Endothelial cell (in vitro differentiated cells): ENCODE data around the gene IFITM1. TPM values are rescaled to one million over a fixed set of nuclear protein-coding genes. Genes with fewer than 3 reads are reported as not detected.
"Not testable (repeated sequence)": the region's sequence is repeated elsewhere in the genome, so short reads cannot be mapped to it uniquely, and the experiment has no call there.

Experiments used
- DNase-seq: peaks from one replicate; pipeline ENCODE4 v3.0.0; 2021; ENCODE audit warnings: low spot score
- H3K27ac Mint-ChIP-seq: one replicate; pipeline ENCODE4 v1.8.0; 2021; ENCODE audit warnings: mixed read lengths, inconsistent platforms; ENCODE audit not compliant: unreplicated experiment
- H3K27me3 Mint-ChIP-seq: one replicate; pipeline ENCODE4 v1.8.0; 2021; ENCODE audit warnings: mild to moderate bottlenecking, moderate library complexity, mixed read lengths, inconsistent platforms; ENCODE audit not compliant: unreplicated experiment
- H3K36me3 Mint-ChIP-seq: one replicate; pipeline ENCODE4 v1.8.0; 2021; ENCODE audit warnings: mild to moderate bottlenecking, low read depth, mixed read lengths, inconsistent platforms; ENCODE audit not compliant: unreplicated experiment
- H3K4me1 Mint-ChIP-seq: one replicate; pipeline ENCODE4 v1.8.0; 2021; ENCODE audit warnings: mild to moderate bottlenecking, mixed read lengths, inconsistent platforms; ENCODE audit not compliant: unreplicated experiment
- H3K4me3 Mint-ChIP-seq: one replicate; pipeline ENCODE4 v1.8.0; 2021; ENCODE audit warnings: mild to moderate bottlenecking, mixed read lengths, inconsistent platforms; ENCODE audit not compliant: unreplicated experiment
- H3K9me3 Mint-ChIP-seq: one replicate; pipeline ENCODE4 v1.8.0; 2021; ENCODE audit warnings: mixed read lengths, inconsistent platforms; ENCODE audit not compliant: unreplicated experiment
- total RNA-seq: library from RNA; stranded (reverse); fragmentation: NEBNext Ultra II Directional; extraction: Animal tissue kit (Norgen Biotek cat#: 25700); gene quantifications from one replicate; pipeline ENCODE4 v1.2.1, GENCODE V29; 2021; ENCODE audit not compliant: unreplicated experiment
- TF ChIP-seq, protein P1 (sequence below): fragments of 200-600 bp; sonication (generic); IDR thresholded peaks from one replicate; pipeline ENCODE4 v1.5.0; 2021; ENCODE audit warnings: antibody characterized with exemption; ENCODE audit not compliant: unreplicated experiment

IFITM1 gene
- total RNA-seq, 1 donor from 2014 or later = 23.4 TPM

DNA sequence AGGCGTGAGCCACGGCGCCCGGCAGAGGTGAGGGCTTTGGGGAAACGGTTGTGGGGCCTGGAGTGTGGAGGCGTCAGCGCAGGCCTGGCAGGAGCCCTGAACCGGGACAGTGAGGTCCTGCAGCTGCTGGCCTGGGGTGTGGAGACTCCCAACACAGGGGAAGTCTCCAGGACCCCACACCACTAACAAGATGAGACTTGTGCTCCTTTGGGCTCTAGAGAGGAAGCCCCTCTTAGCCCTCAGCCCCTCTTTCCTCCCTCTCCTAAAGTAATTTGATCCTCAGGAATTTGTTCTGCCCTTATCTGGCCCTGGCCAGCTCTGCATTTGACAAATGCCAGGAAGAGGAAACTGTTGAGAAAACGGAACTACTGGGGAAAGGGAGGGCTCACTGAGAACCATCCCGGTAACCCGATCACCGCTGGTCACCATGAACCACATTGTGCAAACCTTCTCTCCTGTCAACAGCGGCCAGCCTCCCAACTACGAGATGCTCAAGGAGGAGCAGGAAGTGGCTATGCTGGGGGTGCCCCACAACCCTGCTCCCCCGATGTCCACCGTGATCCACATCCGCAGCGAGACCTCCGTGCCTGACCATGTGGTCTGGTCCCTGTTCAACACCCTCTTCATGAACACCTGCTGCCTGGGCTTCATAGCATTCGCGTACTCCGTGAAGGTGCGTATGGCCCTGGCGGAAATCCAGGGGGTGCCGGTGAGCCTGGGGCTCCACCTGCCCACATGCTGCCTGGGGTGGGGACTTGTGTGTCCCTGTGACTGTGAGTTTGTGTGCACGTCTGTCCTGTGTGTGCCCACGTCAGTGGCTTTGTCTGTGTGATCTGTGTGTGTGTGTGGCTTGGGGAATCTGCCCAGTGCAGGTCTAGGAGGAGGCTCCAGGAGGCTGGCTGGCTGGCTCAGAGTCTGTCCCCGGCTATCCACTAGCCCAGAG is 5.8 kb upstream of the IFITM1 start, which contains the start of gene IFITM2:
TSS of gene IFITM2 (plus strand) at position 51 of the 943 bp plus-strand sequence. CDS start at position 428, 377 bp downstream.
- H3K9me3 Mint-ChIP-seq, H3K27me3 Mint-ChIP-seq: not testable (repeated sequence)
- Mint-ChIP-seq H3K27ac (peak within 1 kb of the TSS; percentile 99), H3K36me3 (peaks cover 12% of the 10 kb centered on the region), H3K4me3 (peak within 1 kb of the TSS; percentile 96), H3K4me1 (peaks cover 45% of the 10 kb centered on the region)
- peak; percentile 65 for DNase-seq

DNA sequence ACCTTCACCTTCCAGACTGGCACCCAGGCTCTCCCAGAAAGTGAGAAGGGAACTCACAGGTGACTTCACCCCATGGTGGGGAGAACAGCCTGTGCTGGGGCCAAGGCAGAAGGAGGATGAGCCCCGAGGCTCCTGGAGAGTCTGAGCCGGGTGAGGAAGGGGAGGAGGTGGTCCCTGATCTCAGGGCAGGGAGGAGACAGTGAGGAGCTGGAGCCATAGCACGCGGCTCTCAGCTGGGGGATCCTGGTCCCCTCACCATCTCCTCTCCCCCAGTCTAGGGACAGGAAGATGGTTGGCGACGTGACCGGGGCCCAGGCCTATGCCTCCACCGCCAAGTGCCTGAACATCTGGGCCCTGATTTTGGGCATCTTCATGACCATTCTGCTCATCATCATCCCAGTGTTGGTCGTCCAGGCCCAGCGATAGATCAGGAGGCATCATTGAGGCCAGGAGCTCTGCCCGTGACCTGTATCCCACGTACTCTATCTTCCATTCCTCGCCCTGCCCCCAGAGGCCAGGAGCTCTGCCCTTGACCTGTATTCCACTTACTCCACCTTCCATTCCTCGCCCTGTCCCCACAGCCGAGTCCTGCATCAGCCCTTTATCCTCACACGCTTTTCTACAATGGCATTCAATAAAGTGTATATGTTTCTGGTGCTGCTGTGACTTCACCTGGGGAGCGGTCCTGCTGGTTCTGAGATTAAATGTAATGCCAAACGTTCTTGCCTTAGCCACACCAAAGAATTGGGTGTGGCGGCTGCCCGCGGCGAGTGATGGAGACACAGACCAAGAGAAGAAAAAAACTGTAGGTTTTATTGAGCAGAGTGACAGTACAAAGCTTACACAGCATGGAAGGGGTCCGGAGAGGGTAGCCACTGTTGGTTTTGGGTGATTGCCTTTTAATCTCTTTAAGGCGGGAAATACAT is 4.8 kb upstream of the IFITM1 start:
- not testable (repeated sequence) for DNase-seq, H3K27me3 Mint-ChIP-seq, H3K9me3 Mint-ChIP-seq
- peaks cover 53% of the 10 kb centered on the region for H3K4me1 Mint-ChIP-seq
- H3K36me3 Mint-ChIP-seq = peaks cover 12% of the 10 kb centered on the region
- peak overlapping the region; percentile 96 for H3K4me3 Mint-ChIP-seq
- H3K27ac Mint-ChIP-seq = peak overlapping the region; percentile 99

- H3K27me3 Mint-ChIP-seq = not testable (repeated sequence)
- peaks cover 58% of the 10 kb centered on the region for H3K4me1 Mint-ChIP-seq
Measured at GRCh38 chr11:309979-310572, 3.8 kb upstream of the IFITM1 start.

DNA sequence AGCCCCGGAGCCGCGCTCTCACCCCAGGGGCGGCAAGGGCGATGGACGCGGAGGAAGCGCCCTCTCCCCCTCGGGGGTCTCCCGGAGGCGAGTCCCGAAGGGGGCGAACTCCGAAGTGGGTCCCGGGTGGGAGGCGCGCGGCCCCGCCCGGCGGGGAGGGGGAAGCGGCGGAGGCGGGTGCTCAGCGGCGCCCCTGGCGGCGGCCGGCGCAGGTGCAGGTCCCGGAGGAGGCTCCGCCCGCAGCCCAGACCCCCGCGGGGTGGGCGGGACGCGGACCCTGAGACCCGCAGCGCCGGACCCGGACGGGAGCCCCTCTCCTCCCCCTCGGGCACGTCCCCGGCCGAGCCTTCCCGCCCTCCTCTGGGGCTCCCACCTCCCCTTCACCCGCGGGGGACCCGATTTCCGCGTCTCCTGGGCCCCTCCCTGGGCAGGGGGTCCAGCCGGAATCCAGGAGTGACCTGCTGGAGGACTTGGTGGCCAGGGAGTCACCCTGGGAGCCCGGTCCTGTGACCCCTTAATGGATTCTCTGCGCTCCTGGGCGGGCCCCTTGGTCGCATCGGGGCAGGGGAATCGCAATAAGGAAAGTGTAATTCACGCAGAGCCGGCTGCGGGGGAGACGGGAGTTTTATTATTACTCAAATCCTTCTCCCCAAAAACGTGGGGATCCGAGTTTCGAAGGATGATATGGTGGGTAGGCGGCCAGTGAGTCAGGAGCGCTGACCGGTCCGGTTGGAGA is 2.7 kb upstream of the IFITM1 start:
- H3K4me3 Mint-ChIP-seq = peak overlapping the region; percentile 82

More at GRCh38 chr11:309979-310572, 3.8 kb upstream of the IFITM1 start:
- Mint-ChIP-seq H3K27ac (peak overlapping the region; percentile 99), H3K36me3 (peaks cover 12% of the 10 kb centered on the region), H3K4me3 (peak overlapping the region; percentile 96)
- not testable (repeated sequence) for H3K9me3 Mint-ChIP-seq, DNase-seq

DNA sequence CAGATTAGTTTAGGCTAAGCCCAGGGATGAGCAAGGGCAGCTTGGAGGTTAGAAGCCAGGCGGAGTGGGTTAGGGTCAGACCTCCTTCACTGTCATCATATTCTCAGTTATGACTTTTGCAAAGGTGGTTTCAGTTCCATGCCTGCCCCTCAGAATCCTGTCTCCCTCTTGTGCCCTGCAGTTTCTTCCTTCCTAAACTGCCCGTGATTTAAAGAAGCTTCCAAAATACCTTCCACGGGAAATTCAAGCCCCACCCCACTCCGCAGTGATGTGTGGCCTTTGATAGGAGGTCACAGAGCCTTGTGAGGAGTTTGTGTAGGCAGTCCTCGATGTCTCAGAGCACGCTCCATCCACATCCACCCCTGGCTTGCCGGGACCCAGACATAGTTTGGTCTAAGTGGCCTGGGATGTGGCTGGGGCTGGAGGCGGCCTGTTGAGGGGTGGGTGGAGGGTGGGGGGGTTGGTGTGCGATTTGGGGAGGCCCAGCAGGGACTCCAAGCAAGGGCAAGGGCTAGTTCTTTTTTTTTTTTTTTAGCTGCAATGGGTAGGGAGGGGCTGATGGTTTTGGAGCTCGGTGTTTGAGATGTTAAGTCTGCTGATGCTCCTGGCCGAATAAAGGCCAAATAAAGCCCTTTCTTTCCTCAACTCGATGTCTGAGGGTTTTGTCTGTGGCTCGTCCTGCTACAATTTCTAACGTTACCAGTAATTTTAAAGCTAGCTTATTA is 1.6 kb upstream of the IFITM1 start:
- H3K9me3 Mint-ChIP-seq = no peaks in the 10 kb centered on the region
- no peak overlapping the region for H3K27ac Mint-ChIP-seq
- H3K36me3 Mint-ChIP-seq = peaks cover 12% of the 10 kb centered on the region
- H3K4me3 Mint-ChIP-seq = peak overlapping the region; percentile 82
- TF ChIP-seq, protein P1, sequence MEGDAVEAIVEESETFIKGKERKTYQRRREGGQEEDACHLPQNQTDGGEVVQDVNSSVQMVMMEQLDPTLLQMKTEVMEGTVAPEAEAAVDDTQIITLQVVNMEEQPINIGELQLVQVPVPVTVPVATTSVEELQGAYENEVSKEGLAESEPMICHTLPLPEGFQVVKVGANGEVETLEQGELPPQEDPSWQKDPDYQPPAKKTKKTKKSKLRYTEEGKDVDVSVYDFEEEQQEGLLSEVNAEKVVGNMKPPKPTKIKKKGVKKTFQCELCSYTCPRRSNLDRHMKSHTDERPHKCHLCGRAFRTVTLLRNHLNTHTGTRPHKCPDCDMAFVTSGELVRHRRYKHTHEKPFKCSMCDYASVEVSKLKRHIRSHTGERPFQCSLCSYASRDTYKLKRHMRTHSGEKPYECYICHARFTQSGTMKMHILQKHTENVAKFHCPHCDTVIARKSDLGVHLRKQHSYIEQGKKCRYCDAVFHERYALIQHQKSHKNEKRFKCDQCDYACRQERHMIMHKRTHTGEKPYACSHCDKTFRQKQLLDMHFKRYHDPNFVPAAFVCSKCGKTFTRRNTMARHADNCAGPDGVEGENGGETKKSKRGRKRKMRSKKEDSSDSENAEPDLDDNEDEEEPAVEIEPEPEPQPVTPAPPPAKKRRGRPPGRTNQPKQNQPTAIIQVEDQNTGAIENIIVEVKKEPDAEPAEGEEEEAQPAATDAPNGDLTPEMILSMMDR = no peak
- no peak for DNase-seq
- peaks cover 50% of the 10 kb centered on the region for H3K4me1 Mint-ChIP-seq
- H3K27me3 Mint-ChIP-seq = peaks cover 13% of the 10 kb centered on the region

More for the DNA sequence above, 2.7 kb upstream of the IFITM1 start:
- peaks cover 50% of the 10 kb centered on the region for H3K4me1 Mint-ChIP-seq
- not testable (repeated sequence) for H3K27ac Mint-ChIP-seq, DNase-seq, H3K27me3 Mint-ChIP-seq, H3K9me3 Mint-ChIP-seq
- H3K36me3 Mint-ChIP-seq = peaks cover 12% of the 10 kb centered on the region

- Mint-ChIP-seq H3K27ac (peak overlapping the region; percentile 44), H3K36me3 (peaks cover 12% of the 10 kb centered on the region), H3K4me1 (peaks cover 49% of the 10 kb centered on the region), H3K4me3 (peak overlapping the region; percentile 45), H3K27me3 (peaks cover 13% of the 10 kb centered on the region), H3K9me3 (no peaks in the 10 kb centered on the region)
- TF ChIP-seq, protein P1 = no peak
- DNase-seq = no peak
Measured at GRCh38 chr11:313304-313786, 495 bp upstream of the IFITM1 start.

GRCh38 chr11:314554-314875 is 675 bp downstream of the IFITM1 start:
- not testable (repeated sequence) for H3K27me3 Mint-ChIP-seq, H3K9me3 Mint-ChIP-seq, H3K36me3 Mint-ChIP-seq, DNase-seq, H3K27ac Mint-ChIP-seq
- peaks cover 41% of the 10 kb centered on the region for H3K4me1 Mint-ChIP-seq
- H3K4me3 Mint-ChIP-seq = peak overlapping the region; percentile 65
